ENCODE data around the gene AKR1A1. TPM values are rescaled to one million over a fixed set of nuclear protein-coding genes. Genes with fewer than 3 reads are reported as not detected.

The AKR1A1 gene
- total and polyA plus RNA-seq, 2 of the 8 experiments (the other 6 are each of a cell fraction or from before 2014, with no cell fraction given), result 344 to 435 TPM

GRCh38 chr1:45552331-45552730 lies 1.7 kb downstream of the AKR1A1 start:
- no peak overlapping the region for H3K27ac ChIP-seq (ENCODE audit: low read depth, low read length)
- H3K9me3 ChIP-seq (ENCODE audit: insufficient read depth in 2 of 2, low read depth in 1 of 2, low read length in 1 of 2), result no peaks in the 10 kb centered on the region
- H3K56ac ChIP-seq (replicated peaks; ENCODE audit: insufficient read length, low read depth, low read length), result no peak overlapping the region
- no peak overlapping the region for H3K18ac ChIP-seq (ENCODE audit: extremely low read depth, low read length)
- peaks cover 0 to 4% (median 1%) of the 10 kb centered on the region in 4 experiments; a peak in 3 of 7 replicates for H3K4me1 ChIP-seq (replicated peaks in 1 of 4; ENCODE audit: control insufficient read depth in 3 of 4, insufficient read depth in 4 of 4, low read length in 3 of 4)
- no peak overlapping the region for H3K14ac ChIP-seq (ENCODE audit: insufficient read length)
- no peak overlapping the region for H2BK12ac ChIP-seq (ENCODE audit: low read depth, low read length)
- 88% methylated on average over 1 of the region's 1 CpG; no CpG with 5 or more reads in 1 of the 2 experiments for WGBS, 2 experiments (ENCODE audit: extremely low coverage in 1 of 2, insufficient coverage in 1 of 2, insufficient read length in 1 of 2, insufficient replicate concordance in 2 of 2, low coverage in 1 of 2, low lambda C conversion rate in 2 of 2, missing lambda C conversion rate in 1 of 2)
- H2BK20ac ChIP-seq (ENCODE audit: low read length), result no peak overlapping the region
- H3K4me2 ChIP-seq (ENCODE audit: insufficient read depth in 1 of 2, low read depth in 2 of 2, low read length in 2 of 2), result peak overlapping the region; percentile 43 to 59; a peak in 3 of 4 replicates
- H2AFZ ChIP-seq (ENCODE audit: low read length), result no peak overlapping the region
- FAIRE-seq (no peak), DNase-seq (ENCODE audit: low read depth in 1 of 2, low spot score in 2 of 2) (no peak)
- H3K27me3 ChIP-seq (replicated peaks in 1 of 4; ENCODE audit: control insufficient read depth in 3 of 4, extremely low read depth in 1 of 4, insufficient read depth in 3 of 4, low read length in 3 of 4), result no peaks in the 10 kb centered on the region
- peaks cover 8% of the 10 kb centered on the region; the same call in 1 of the 2 replicates for H3K79me1 ChIP-seq (ENCODE audit: low read depth, low read length)
- H4K91ac ChIP-seq (replicated peaks; ENCODE audit: insufficient read length, low read length), result no peak overlapping the region
- peak overlapping the region in 1 of 4 experiments; percentile 24; a peak in 1 of 7 replicates for H3K9ac ChIP-seq (replicated peaks in 1 of 4; ENCODE audit: extremely low read depth in 1 of 4, low read depth in 3 of 4, low read length in 3 of 4)
- H2AK5ac ChIP-seq (ENCODE audit: low read depth, low read length), result no peak overlapping the region
- ChIA-PET POLR2A (ENCODE audit: partially characterized antibody) (interaction anchor here (0.6 to 35.7 kb wide), 8 partner anchors 14 to 124 kb away, joined by 3 to 741 read pairs (median 36); partner anchors contain the start of genes CCDC163, MMACHC, NASP and PRDX1), CTCF (ENCODE audit: partially characterized antibody) (interaction anchor here (1.6 to 2.5 kb wide), 2 partner anchors 18 to 41 kb away, joined by 7 to 20 read pairs; no protein-coding TSS in a partner anchor)
- peak overlapping the region; percentile 7 for H3K4ac ChIP-seq (replicated peaks; ENCODE audit: insufficient read length, low read depth, low read length)
- peaks cover 10 to 49% of the 10 kb centered on the region in 2 experiments for H3K79me2 ChIP-seq (ENCODE audit: control insufficient read depth in 1 of 2, insufficient read depth in 2 of 2, low read length in 2 of 2)
- peak overlapping the region in 1 of 4 experiments; percentile 88; a peak in 3 of 8 replicates for H3K4me3 ChIP-seq (ENCODE audit: extremely low read depth in 1 of 4, insufficient read depth in 2 of 4, low read depth in 3 of 4, low read length in 4 of 4)
- H4K8ac ChIP-seq (ENCODE audit: extremely low read depth, insufficient read depth, low read length), result no peak overlapping the region
- H3K36me3 ChIP-seq (ENCODE audit: control insufficient read depth in 2 of 4, insufficient read depth in 4 of 4, low read length in 3 of 4), result peaks cover 5 to 38% (median 19%) of the 10 kb centered on the region in 4 experiments
- no peak overlapping the region for H3K23ac ChIP-seq (ENCODE audit: insufficient read length)
- no peak overlapping the region for H2BK120ac ChIP-seq (replicated peaks; ENCODE audit: low read depth, low read length)
- no peak overlapping the region for H2BK15ac ChIP-seq (ENCODE audit: low read length)
- H4K5ac ChIP-seq (ENCODE audit: insufficient read length, low read depth, low read length), result no peak overlapping the region
- H4K20me1 ChIP-seq (replicated peaks in 1 of 2; ENCODE audit: control insufficient read depth in 1 of 2, insufficient read depth in 2 of 2, low read length in 2 of 2), result peaks cover 4 to 5% of the 10 kb centered on the region in 2 experiments
- peaks cover 8% of the 10 kb centered on the region for H3K23me2 ChIP-seq (ENCODE audit: low read depth, low read length)
- H2BK5ac ChIP-seq (ENCODE audit: low read depth, low read length), result peak overlapping the region; percentile 87; the same call in 1 of the 2 replicates
- no peak for TF ChIP-seq ASH2L (IDR thresholded peaks at IDR 0.05; ENCODE audit: low read length)
- no peak for TF ChIP-seq TEAD4 (IDR thresholded peaks at IDR 0.05; ENCODE audit: low read depth, low read length)
- TF ChIP-seq HDAC6 (IDR thresholded peaks at IDR 0.05; ENCODE audit: low read depth, low read length), result no peak
- no peak for TF ChIP-seq RAD21 (IDR thresholded peaks at IDR 0.05 in 1 of 2, conservative IDR thresholded peaks at IDR 0.05 in 1 of 2; ENCODE audit: low read depth in 2 of 2, low read length in 2 of 2)
- no peak for TF ChIP-seq MAFK (IDR thresholded peaks at IDR 0.05; ENCODE audit: low read depth, low read length)
- TF ChIP-seq SP2 (IDR thresholded peaks at IDR 0.05; ENCODE audit: low read length), result no peak
- TF ChIP-seq HDAC2 (IDR thresholded peaks at IDR 0.05; ENCODE audit: borderline replicate concordance in 1 of 2, low read depth in 2 of 2, low read length in 2 of 2), result no peak
- TF ChIP-seq KDM1A (IDR thresholded peaks at IDR 0.05; ENCODE audit: borderline replicate concordance, low read length), result no peak
- no peak for TF ChIP-seq YY1 (IDR thresholded peaks at IDR 0.05; ENCODE audit: low read depth, low read length)
- no peak for TF ChIP-seq TAF1 (IDR thresholded peaks at IDR 0.05; ENCODE audit: low read depth, low read length)
- TF ChIP-seq TBP (IDR thresholded peaks at IDR 0.05; ENCODE audit: low read depth, low read length), result no peak
- TF ChIP-seq SP1 (IDR thresholded peaks at IDR 0.05; ENCODE audit: low read depth, low read length), result no peak
- TF ChIP-seq TAF7 (optimal IDR thresholded peaks at IDR 0.05; ENCODE audit: borderline replicate concordance, low read depth, low read length), result no peak
- no peak for TF ChIP-seq EGR1 (IDR thresholded peaks at IDR 0.05; ENCODE audit: borderline replicate concordance, low read depth, low read length)
